ENCODE measurements around the gene ATP2C2. TPM values are rescaled to one million over a fixed set of nuclear protein-coding genes. Genes with fewer than 3 reads are reported as not detected.

Gene ATP2C2
- total RNA-seq, 1 experiment from 2014 or later, result 20.3 TPM

- Histone ChIP-seq H3K4me3 (replicated peaks in 1 of 2; ENCODE audit: low read depth in 1 of 2, low read length in 2 of 2) (no peak overlapping the region), H3K36me3 (ENCODE audit: control insufficient read depth in 1 of 2, insufficient read depth in 2 of 2, low read length in 2 of 2) (peaks cover 3 to 28% of the 10 kb centered on the region in 2 experiments; a peak in 3 of 4 replicates), H3K9me2 (ENCODE audit: insufficient read depth) (no peaks in the 10 kb centered on the region), H3K4me1 (ENCODE audit: control insufficient read depth in 1 of 2, insufficient read depth in 2 of 2, low read length in 2 of 2) (no peaks in the 10 kb centered on the region), H3K9me3 (ENCODE audit: control insufficient read depth in 1 of 2, insufficient read depth in 1 of 2, low read depth in 1 of 2, low read length in 2 of 2) (peaks cover 0 to 11% of the 10 kb centered on the region in 2 experiments; a peak in 2 of 4 replicates), H3K4me2 (ENCODE audit: low read length) (no peak overlapping the region), H3K27ac (ENCODE audit: low read depth, low read length) (no peak overlapping the region), H3K79me2 (ENCODE audit: insufficient read depth, low read length) (no peaks in the 10 kb centered on the region), H4K20me1 (ENCODE audit: insufficient read depth) (no peaks in the 10 kb centered on the region), H2AFZ (ENCODE audit: low read depth, low read length, poor library complexity, severe bottlenecking) (no peak overlapping the region), H3K9ac (ENCODE audit: low read length) (no peak overlapping the region), H3K27me3 (ENCODE audit: insufficient read depth, low read length) (no peaks in the 10 kb centered on the region)
- no peak for TF ChIP-seq RAD21 (IDR thresholded peaks at IDR 0.05; ENCODE audit: low read depth)
- no peak for TF ChIP-seq CTCF (IDR thresholded peaks at IDR 0.05 in 2 of 3, conservative IDR thresholded peaks at IDR 0.05 in 1 of 3; ENCODE audit: borderline replicate concordance in 1 of 3, insufficient read depth in 1 of 3, low read depth in 2 of 3, low read length in 2 of 3)
- no peak for TF ChIP-seq EZH2 (IDR thresholded peaks at IDR 0.05)
- no peak for TF ChIP-seq POLR2AphosphoS5 (IDR thresholded peaks at IDR 0.05; ENCODE audit: low read depth, low read length)
- no peak for TF ChIP-seq ELF1 (IDR thresholded peaks at IDR 0.05; ENCODE audit: borderline replicate concordance, low read depth)
- no peak for TF ChIP-seq CEBPB (IDR thresholded peaks at IDR 0.05; ENCODE audit: low read depth)
- TF ChIP-seq SRF (IDR thresholded peaks at IDR 0.05; ENCODE audit: low read depth), result no peak
- TF ChIP-seq, protein P1, sequence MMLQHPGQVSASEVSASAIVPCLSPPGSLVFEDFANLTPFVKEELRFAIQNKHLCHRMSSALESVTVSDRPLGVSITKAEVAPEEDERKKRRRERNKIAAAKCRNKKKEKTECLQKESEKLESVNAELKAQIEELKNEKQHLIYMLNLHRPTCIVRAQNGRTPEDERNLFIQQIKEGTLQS (IDR thresholded peaks at IDR 0.05), result no peak
- no peak for TF ChIP-seq SIN3A (IDR thresholded peaks at IDR 0.05; ENCODE audit: low read depth)
- TF ChIP-seq YY1 (IDR thresholded peaks at IDR 0.05; ENCODE audit: extremely low read depth, insufficient replicate concordance, low read depth, low read length), result no peak
- no peak for TF ChIP-seq EZH2phosphoT487 (IDR thresholded peaks at IDR 0.05; ENCODE audit: borderline replicate concordance)
- TF ChIP-seq ZNF274 (IDR thresholded peaks at IDR 0.05; ENCODE audit: low read depth, low read length), result no peak
- RAD21 ChIA-PET (ENCODE audit: low non-redundant PET in 1 of 2, low total read pairs in 2 of 2, uncharacterized antibody in 2 of 2, unreplicated experiment in 2 of 2), result no interaction called here
- BruUV-seq (replicated peaks), result no TSS peak
- POLR2A ChIA-PET, result no interaction called here
- DNase-seq (ENCODE audit: low read depth, low spot score) (no peak), ATAC-seq (no peak)
- CTCF ChIA-PET, result no interaction called here
- intact Hi-C loops (cut with micrococcal nuclease), result no loop called here
Observed at GRCh38 chr16:84471316-84471715, 103.0 kb downstream of the ATP2C2 start.

Data from HCT116 (cell line).